Gastroesophageal sphincter (tissue), 3 donors: ENCODE results near the gene KLF13.

Experiments used
- CTCF ChIP-seq, 4 experiments: fragments of 200-600 bp in 2 of 4; fragments of 450-650 bp in 2 of 4; sonication (generic) in 1 of 4; IDR thresholded peaks; one replicate each; pipeline ENCODE4 v1.5.1; 2017 to 2019; ENCODE audit warnings: antibody characterized with exemption in 4 of 4, mild to moderate bottlenecking in 2 of 4, moderate library complexity in 2 of 4
- POLR2A ChIP-seq, 2 donors: fragments of 450-650 bp; IDR thresholded peaks; one replicate each; pipeline ENCODE4 v1.6.1; 2017; ENCODE audit warnings: antibody characterized with exemption in 2 of 2, mild to moderate bottlenecking in 2 of 2, moderate library complexity in 1 of 2

DNA sequence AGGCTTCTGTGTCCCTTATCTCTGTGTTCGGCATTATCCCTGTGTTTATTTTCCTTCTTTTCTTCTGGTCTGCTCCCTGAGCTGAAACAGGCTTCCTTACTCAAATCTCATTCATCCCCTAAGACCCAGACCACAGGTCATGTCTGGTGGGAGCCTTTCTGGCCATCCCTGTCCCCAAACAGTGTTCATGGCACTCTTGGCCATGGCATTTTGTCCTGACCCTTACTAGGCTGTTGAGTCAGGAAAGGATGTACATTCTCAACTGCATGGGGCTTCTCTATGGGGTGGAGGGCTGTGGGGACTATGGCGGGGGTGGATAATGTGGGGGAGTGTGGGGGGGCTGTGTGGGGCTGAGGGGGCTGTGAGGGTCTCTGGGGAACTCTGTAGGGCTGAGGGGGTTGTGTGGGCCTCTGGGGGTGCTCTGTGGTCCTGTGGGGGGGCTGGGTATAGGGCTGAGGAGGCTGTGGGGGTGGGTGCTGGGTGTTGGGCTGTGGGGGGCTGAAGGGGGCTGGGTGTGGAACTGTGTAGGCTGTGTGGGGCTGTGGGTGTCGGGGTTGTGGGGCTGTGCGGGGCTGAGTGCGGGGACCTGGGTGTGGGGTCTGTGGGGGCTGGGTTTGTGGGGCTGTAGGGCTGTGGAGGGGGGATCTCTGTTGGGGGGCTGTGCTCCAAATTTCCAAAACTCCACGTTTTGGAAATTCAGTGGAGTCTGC lies 64.3 kb downstream of the KLF13 start:
- TF ChIP-seq CTCF (IDR thresholded peaks at IDR 0.05) = no peak
- TF ChIP-seq POLR2A (IDR thresholded peaks at IDR 0.05) = no peak
